GM12891 (cell line): ENCODE data around the gene PPP1R3G.

Experiments
- POLR2A ChIP-seq: IDR thresholded peaks from 2 replicates; pipeline ENCODE4 v1.6.1; 2011; ENCODE audit warnings: low read depth, low read length, control low read depth
- POLR2AphosphoS5 ChIP-seq: IDR thresholded peaks from 2 replicates; pipeline ENCODE4 v1.6.1; 2011; ENCODE audit warnings: low read depth, low read length, control low read depth

- TF ChIP-seq POLR2AphosphoS5: no peak
- TF ChIP-seq POLR2A: no peak
These were observed 22.2 kb downstream of the PPP1R3G start for GRCh38 chr6:5107341-5107740.
